Measurements from ENCODE around the gene CLCF1.
"Not testable (repeated sequence)": the region's sequence is repeated elsewhere in the genome, so short reads cannot be mapped to it uniquely, and the experiment has no call there.

CLCF1 gene

GRCh38 chr11:67320011-67320410 lies 53.4 kb downstream of the CLCF1 start:
- DNase-seq = no peak

GRCh38 chr11:67318876-67319275 lies 54.5 kb downstream of the CLCF1 start:
- DNase-seq = not testable (repeated sequence)

- DNase-seq = no peak
These were observed 55.4 kb downstream of the CLCF1 start for GRCh38 chr11:67317888-67318555.

- peak; percentile 89 for DNase-seq
These were observed 56.1 kb downstream of the CLCF1 start for GRCh38 chr11:67317205-67317887.

- no peak for DNase-seq
These were observed 56.6 kb downstream of the CLCF1 start for GRCh38 chr11:67316882-67317204.

GRCh38 chr11:67315325-67315909 lies 58.0 kb downstream of the CLCF1 start:
- DNase-seq = no peak

- no peak for DNase-seq
These were observed 59.2 kb downstream of the CLCF1 start for GRCh38 chr11:67314218-67314617.
